ENCODE measurements around the gene PPCDC.

PPCDC gene

GRCh38 chr15:75019916-75020315 is 3.5 kb upstream of the PPCDC start:
- no peak for DNase-seq

DNA sequence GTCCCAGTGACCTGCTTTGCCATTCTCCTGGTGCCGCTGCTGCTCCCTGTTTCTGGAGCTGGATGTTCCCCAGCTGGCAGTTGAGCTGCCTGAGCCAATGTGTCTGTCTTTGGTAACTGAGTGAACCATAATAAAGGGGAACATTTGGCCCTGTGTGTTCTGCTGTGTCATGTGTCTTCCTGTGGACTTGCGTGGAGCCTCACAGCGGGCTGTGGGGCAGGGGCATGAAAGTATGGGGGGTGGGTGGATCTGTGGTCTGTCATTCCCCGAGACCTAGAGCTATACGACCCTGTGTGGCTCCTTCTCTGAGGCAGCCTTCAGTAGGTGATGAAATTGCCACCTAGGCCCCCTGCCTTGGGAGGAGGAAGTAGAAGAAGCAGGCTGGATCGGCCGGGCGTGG is 2.0 kb upstream of the PPCDC start:
- no peak for DNase-seq

- no peak for DNase-seq
These were observed 608 bp upstream of the PPCDC start for GRCh38 chr15:75022783-75023180.

GRCh38 chr15:75023872-75024636 is 664 bp downstream of the PPCDC start:
- DNase-seq: no peak

DNA sequence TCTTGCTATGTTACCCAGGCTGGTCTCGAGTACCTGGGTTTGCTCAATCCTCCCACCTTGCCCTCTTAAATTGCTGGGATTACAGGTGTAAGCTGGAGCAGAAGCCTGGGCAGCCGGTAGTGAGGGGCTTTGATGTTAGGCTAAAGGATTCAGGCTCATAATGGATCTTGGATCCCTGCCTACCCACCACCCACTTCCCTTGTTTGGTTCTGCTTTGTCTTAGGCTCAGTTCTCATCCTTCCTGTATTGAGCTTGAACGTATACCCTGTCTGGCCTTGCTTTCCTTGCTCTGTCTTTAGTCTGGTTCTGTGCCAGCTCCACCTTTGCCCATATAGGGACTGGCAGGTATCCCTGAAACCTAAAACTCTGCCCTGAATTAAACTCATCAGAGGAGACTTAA is 1.7 kb downstream of the PPCDC start:
- DNase-seq: no peak

DNA sequence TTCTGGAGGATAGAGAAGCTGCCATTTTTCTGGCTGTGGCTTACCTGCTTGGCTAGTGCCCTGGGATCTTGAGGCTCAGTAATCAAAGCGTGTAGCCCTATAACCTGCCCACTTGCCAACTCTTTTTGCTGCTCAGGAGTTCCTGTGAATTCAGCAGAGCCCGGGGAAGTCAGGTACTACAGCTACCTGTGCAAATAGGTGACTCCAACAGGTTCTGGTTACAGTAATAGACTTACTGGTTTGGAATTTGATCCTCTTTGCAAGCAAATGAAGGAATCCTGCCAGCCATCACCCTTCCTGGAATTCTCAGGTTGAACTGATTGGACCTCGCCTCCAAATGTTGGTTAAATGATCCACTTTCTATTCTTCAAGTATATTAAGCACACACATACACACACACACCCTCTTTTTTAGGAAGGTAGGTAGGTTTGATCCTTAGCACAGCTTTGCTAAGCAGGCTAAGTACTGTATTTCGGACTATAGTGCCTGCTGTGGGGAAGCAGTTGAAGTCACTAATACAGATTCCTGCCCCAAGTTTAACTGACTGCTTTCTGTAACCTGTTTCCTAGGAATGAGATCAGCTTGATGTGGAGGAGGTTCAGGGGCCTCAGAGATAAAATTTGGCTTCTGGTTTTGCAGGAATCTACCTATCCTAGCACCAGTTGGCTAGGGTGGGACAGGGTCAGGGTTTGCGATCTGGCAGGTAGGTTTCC is 2.3 kb downstream of the PPCDC start:
- no peak for DNase-seq

- DNase-seq: no peak
These were observed 4.2 kb downstream of the PPCDC start for GRCh38 chr15:75027551-75027950.

DNA sequence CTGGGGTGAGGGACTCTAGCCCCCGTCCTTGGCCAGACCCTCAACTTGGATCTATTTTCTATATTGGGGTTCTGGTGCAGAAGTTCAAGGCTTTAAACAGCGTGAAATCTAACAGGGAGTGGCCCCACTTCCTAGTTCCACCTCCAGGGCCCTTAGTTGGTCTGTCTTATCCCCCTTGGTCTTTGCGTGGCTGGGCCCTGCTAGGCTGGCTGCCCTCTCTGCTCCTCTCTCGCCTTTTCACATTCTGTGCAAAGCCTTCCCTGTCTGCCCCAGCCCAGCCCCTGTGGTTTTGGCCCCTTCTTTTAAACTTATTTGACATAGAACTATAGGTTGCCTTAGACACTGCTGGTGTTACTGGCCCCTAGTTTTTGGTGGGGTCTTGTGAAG is 5.6 kb downstream of the PPCDC start:
- no peak for DNase-seq

- DNase-seq: peak; percentile 97
These were observed 6.1 kb downstream of the PPCDC start for GRCh38 chr15:75029378-75030022.

- no peak for DNase-seq
These were observed 6.6 kb downstream of the PPCDC start for GRCh38 chr15:75030023-75030413.

GRCh38 chr15:75030424-75030823 is 7.0 kb downstream of the PPCDC start:
- no peak for DNase-seq

DNA sequence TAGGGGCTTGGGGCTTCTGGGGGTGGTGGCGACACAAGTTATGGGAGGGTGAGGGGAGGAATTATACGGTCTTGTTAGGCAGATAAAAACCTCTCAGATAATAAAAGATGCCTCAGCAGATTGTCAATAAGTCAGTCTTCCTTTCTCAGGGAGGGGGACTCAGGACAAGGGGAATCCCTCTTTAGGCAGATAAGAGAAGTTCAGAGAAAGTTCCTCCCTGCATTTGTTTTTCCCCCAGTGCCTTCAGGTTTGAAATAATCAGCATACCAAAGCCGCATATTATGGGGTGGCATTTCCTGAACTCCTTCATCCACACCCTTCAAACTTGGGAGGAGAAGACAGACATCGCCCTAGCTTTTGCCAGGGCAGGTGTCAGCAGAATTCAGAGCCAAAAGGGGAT is 8.5 kb downstream of the PPCDC start:
- DNase-seq: peak; percentile 87

DNA sequence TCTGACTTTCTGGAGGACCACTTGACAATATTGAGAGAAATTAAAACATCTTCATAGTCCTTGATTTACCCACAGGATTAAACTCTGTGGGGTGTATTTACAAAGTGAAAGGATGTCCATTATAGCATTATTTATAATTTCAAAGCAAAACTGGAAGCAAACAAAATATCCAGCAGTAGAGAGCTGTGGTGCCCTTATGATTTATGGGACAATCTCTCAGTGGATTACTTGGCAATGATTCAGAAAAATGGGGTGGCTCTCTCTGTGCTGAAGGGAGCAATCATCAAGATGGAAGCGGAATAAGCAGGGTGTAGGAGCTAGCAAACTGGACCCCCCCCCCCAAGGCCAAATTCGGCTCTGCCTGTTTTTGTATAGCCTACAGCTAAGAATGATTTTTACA is 9.0 kb downstream of the PPCDC start:
- no peak for DNase-seq

DNA sequence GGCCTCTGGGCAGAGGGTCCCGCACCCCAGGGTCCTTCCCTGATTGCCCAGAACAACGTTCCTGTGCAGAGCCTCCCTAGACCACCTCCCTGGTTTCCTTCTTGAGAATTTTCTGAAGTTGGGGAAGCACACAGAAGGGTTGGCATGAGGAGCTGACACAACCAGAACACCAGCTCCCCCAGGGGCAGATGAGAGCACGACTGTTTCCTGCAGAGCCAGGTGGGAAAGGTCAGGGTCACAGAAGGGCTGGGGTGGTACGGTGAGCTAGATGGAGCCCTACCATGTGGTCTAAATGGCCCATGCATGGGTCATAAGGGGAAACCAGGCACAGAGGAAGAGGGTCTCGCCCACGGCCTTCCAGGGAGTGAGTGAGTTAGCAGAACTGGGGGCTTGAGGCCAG is 10.4 kb downstream of the PPCDC start:
- no peak for DNase-seq

DNA sequence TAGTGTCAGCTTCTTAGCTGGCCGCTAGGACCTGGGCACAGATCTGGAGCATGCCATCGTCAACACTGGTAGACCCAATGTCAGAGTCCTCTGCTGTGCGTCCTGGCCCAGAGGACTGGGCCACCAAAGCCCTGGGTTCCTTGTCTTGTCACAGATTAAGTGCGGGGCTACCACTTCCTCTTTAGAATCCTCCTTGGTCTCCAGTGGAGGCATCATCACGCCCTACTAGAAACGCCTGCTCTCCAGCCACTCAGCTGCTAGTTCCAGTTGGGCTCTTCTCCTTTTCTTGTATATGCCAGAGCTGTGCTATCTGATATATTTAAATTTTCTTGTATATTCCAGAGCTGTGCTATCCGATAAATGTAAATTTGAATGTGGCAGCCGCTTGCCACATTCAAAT is 11.2 kb downstream of the PPCDC start:
- no peak for DNase-seq

DNA sequence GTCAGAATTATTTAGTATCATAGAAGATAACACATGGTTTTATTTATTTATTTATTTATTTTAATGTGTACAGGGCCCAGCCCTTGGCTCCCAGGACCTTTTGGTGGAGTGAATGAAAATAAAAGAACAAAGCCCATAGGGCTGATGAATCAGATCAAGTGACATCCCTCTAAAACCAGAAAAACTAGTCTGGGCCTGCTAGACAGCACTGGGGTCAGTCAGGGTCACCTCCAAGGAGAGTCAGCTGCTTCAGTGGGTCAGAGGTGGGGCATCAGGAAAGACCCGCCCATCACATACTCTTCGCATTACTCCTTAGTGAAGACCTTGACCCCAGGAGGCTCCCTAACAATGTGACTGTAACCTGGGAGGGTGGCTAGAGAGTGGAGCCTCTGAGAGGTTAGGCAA is 12.8 kb downstream of the PPCDC start:
- no peak for DNase-seq

- DNase-seq: peak; percentile 45
These were observed 14.3 kb downstream of the PPCDC start for GRCh38 chr15:75037685-75038084.

GRCh38 chr15:75038231-75038630 is 14.8 kb downstream of the PPCDC start:
- DNase-seq: no peak

DNA sequence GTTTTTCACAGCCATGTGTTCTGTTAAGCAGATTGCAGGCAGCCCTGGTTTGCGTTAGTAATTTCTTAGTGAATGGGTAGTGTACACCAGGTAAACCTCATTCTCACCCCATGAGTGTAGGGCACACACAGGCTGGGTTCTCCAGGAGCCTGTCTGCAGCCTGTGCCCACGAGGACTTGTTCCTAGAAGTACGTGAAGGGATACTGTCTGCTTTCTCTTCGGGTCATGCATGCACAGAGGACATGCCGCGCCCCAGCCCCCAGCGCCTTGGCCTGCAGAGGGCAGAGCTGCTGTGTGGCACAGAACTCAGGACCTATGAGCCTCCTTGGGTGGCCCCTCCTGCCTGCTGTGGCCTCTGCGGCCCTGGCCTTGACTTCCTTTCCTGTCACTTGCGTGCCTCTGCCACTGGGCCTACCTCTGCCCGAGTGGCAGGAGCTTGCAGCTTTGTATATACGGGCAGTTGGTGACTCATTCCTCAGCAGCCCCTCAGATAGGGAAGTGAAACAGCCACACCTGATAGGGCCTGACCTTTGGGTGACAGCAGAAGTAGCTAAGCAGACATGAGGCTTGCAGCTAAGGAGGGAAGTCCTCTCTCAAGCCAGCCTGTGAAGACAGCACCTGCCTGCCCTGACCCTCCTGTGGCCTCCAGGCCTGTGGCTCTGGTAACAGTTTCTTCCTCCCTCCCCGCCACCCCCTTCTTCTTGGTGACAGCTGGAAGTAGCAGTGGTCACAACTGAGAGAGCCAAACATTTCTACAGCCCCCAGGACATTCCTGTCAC is 19.5 kb downstream of the PPCDC start:
- no peak for DNase-seq

- DNase-seq: peak; percentile 100
These were observed 20.3 kb downstream of the PPCDC start for GRCh38 chr15:75043509-75044257.

GRCh38 chr15:75044258-75044878 is 21.0 kb downstream of the PPCDC start:
- DNase-seq: no peak

Measured in NCI-H226 (cell line).